GM12891 (cell line): ENCODE data around the gene DUOX2.

ENCODE experiments used
- PAX5 ChIP-seq: IDR thresholded peaks from 2 replicates; pipeline ENCODE4 v1.6.1; 2011; ENCODE audit warnings: low read length, moderate library complexity, mild to moderate bottlenecking; ENCODE audit not compliant: insufficient read depth, severe bottlenecking
- POLR2A ChIP-seq: IDR thresholded peaks from 2 replicates; pipeline ENCODE4 v1.6.1; 2011; ENCODE audit warnings: low read depth, low read length, control low read depth
- POLR2AphosphoS5 ChIP-seq: IDR thresholded peaks from 2 replicates; pipeline ENCODE4 v1.6.1; 2011; ENCODE audit warnings: low read depth, low read length, control low read depth
- POU2F2 ChIP-seq: IDR thresholded peaks from 2 replicates; pipeline ENCODE4 v1.6.1; 2011; ENCODE audit warnings: low read depth, mild to moderate bottlenecking, control low read depth, low read length, moderate library complexity
- SPI1 ChIP-seq: IDR thresholded peaks from 2 replicates; pipeline ENCODE4 v1.6.1; 2011; ENCODE audit warnings: low read depth, low read length, control low read depth
- TAF1 ChIP-seq: IDR thresholded peaks from 2 replicates; pipeline ENCODE4 v1.6.1; 2011; ENCODE audit warnings: low read depth, low read length, control low read depth

DNA sequence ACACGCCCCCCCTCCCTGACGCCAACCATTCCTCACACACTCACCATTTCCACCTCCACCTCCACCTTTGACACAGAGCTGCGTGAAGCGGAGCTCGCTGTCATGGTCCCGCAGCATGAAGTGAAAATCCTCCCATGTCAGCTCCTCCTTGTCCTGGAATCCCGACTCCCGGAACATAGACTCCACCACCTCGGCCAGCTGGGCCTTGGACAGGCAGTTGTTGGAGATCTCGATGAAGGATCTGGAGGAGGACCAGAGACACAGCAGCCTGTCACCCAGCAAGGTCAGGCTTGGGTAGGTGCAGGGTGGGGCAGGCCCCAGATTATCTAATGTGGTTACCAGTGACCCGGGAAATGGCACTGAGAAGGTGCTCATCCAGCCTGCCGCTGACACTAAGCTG is 12.2 kb downstream of the DUOX2 start:
- TF ChIP-seq POLR2AphosphoS5 (no peak), POLR2A (no peak), POU2F2 (no peak), TAF1 (no peak), PAX5 (no peak), SPI1 (no peak)
